ENCODE measurements around the gene TBC1D3B.

TBC1D3B gene

GRCh38 chr17:36185416-36185815, 9.0 kb upstream of the TBC1D3B start:
- Histone ChIP-seq H3K79me2 (ENCODE audit: insufficient read depth, low read length) (no peaks in the 10 kb centered on the region), H2AFZ (ENCODE audit: low read length) (no peak overlapping the region), H3F3A (ENCODE audit: insufficient read depth, low read length) (no peaks in the 10 kb centered on the region), H4K20me1 (ENCODE audit: insufficient read depth, low read length) (no peaks in the 10 kb centered on the region), H3K27me3 (ENCODE audit: insufficient read depth, low read length) (no peaks in the 10 kb centered on the region), H3K4me2 (ENCODE audit: low read length) (no peak overlapping the region), H3K4me1 (ENCODE audit: insufficient read depth, low read length, severe bottlenecking) (peaks cover 7% of the 10 kb centered on the region), H3K27ac (ENCODE audit: low read depth, low read length, poor library complexity, severe bottlenecking) (no peak overlapping the region), H3K4me3 (ENCODE audit: low read depth, low read length, poor library complexity, severe bottlenecking) (no peak overlapping the region), H3K9me3 (ENCODE audit: low read length) (no peaks in the 10 kb centered on the region), H3K9me2 (ENCODE audit: low read depth, low read length) (no peaks in the 10 kb centered on the region), H3K9ac (ENCODE audit: low read length) (no peak overlapping the region), H3K36me3 (ENCODE audit: insufficient read depth, low read length) (no peaks in the 10 kb centered on the region)
- TF ChIP-seq CTCF (IDR thresholded peaks at IDR 0.05; ENCODE audit: low read length) (no peak), EZH2 (IDR thresholded peaks at IDR 0.05; ENCODE audit: borderline replicate concordance, low read length) (no peak)

GRCh38 chr17:36184023-36184765, 7.8 kb upstream of the TBC1D3B start:
- H3K9ac ChIP-seq (ENCODE audit: low read length) = no peak overlapping the region
- H3K36me3 ChIP-seq (ENCODE audit: insufficient read depth, low read length) = no peaks in the 10 kb centered on the region
- H3K4me2 ChIP-seq (ENCODE audit: low read length) = no peak overlapping the region
- H3K27me3 ChIP-seq (ENCODE audit: insufficient read depth, low read length) = no peaks in the 10 kb centered on the region
- TF ChIP-seq EZH2 (IDR thresholded peaks at IDR 0.05; ENCODE audit: borderline replicate concordance, low read length) = no peak
- no peak for TF ChIP-seq CTCF (IDR thresholded peaks at IDR 0.05; ENCODE audit: low read length)
- no peaks in the 10 kb centered on the region for H3K9me3 ChIP-seq (ENCODE audit: low read length)
- H3K4me3 ChIP-seq (ENCODE audit: low read depth, low read length, poor library complexity, severe bottlenecking) = no peak overlapping the region
- H3K4me1 ChIP-seq (ENCODE audit: insufficient read depth, low read length, severe bottlenecking) = peaks cover 7% of the 10 kb centered on the region
- no peaks in the 10 kb centered on the region for H4K20me1 ChIP-seq (ENCODE audit: insufficient read depth, low read length)
- H3K27ac ChIP-seq (ENCODE audit: low read depth, low read length, poor library complexity, severe bottlenecking) = no peak overlapping the region
- H2AFZ ChIP-seq (ENCODE audit: low read length) = no peak overlapping the region
- H3K79me2 ChIP-seq (ENCODE audit: insufficient read depth, low read length) = no peaks in the 10 kb centered on the region
- H3F3A ChIP-seq (ENCODE audit: insufficient read depth, low read length) = no peaks in the 10 kb centered on the region
- H3K9me2 ChIP-seq (ENCODE audit: low read depth, low read length) = no peaks in the 10 kb centered on the region

GRCh38 chr17:36183001-36183971, 6.8 kb upstream of the TBC1D3B start:
- Histone ChIP-seq H3K27ac (ENCODE audit: low read depth, low read length, poor library complexity, severe bottlenecking) (no peak overlapping the region), H3K36me3 (ENCODE audit: insufficient read depth, low read length) (no peaks in the 10 kb centered on the region), H3K9me3 (ENCODE audit: low read length) (no peaks in the 10 kb centered on the region), H3K27me3 (ENCODE audit: insufficient read depth, low read length) (no peaks in the 10 kb centered on the region), H2AFZ (ENCODE audit: low read length) (no peak overlapping the region), H3F3A (ENCODE audit: insufficient read depth, low read length) (no peaks in the 10 kb centered on the region), H3K79me2 (ENCODE audit: insufficient read depth, low read length) (no peaks in the 10 kb centered on the region), H3K4me1 (ENCODE audit: insufficient read depth, low read length, severe bottlenecking) (peaks cover under 1% of the 10 kb centered on the region), H3K9me2 (ENCODE audit: low read depth, low read length) (no peaks in the 10 kb centered on the region), H3K4me3 (ENCODE audit: low read depth, low read length, poor library complexity, severe bottlenecking) (no peak overlapping the region), H3K9ac (ENCODE audit: low read length) (no peak overlapping the region), H4K20me1 (ENCODE audit: insufficient read depth, low read length) (no peaks in the 10 kb centered on the region), H3K4me2 (ENCODE audit: low read length) (no peak overlapping the region)
- TF ChIP-seq CTCF (IDR thresholded peaks at IDR 0.05; ENCODE audit: low read length) (no peak), EZH2 (IDR thresholded peaks at IDR 0.05; ENCODE audit: borderline replicate concordance, low read length) (no peak)

All from OCI-LY1 (cell line).